Neural crest cell (in vitro differentiated cells): Measurements from ENCODE around the gene RYR3. TPM values are rescaled to one million over a fixed set of nuclear protein-coding genes. Genes with fewer than 3 reads are reported as not detected.

ENCODE experiments used
- DNase-seq: peaks from one replicate; pipeline ENCODE4 v3.0.0; 2021; ENCODE audit warnings: low read depth, mixed read lengths, low spot score
- H3K27ac Mint-ChIP-seq: one replicate; pipeline ENCODE4 v1.8.0; 2021; ENCODE audit warnings: mild to moderate bottlenecking, mixed read lengths; ENCODE audit not compliant: unreplicated experiment
- H3K27me3 Mint-ChIP-seq: 2 replicates; pipeline ENCODE4 v1.8.0; 2021; ENCODE audit warnings: low read depth, mild to moderate bottlenecking, mixed read lengths
- H3K36me3 Mint-ChIP-seq: 2 replicates; pipeline ENCODE4 v1.8.0; 2021; ENCODE audit warnings: low read depth, mild to moderate bottlenecking, mixed read lengths
- H3K4me1 Mint-ChIP-seq: 2 replicates; pipeline ENCODE4 v1.8.0; 2021; ENCODE audit warnings: mixed read lengths
- H3K4me3 Mint-ChIP-seq: one replicate; pipeline ENCODE4 v1.8.0; 2021; ENCODE audit warnings: mild to moderate bottlenecking, mixed read lengths
- H3K9me3 Mint-ChIP-seq: 2 replicates; pipeline ENCODE4 v1.8.0; 2021; ENCODE audit warnings: mixed read lengths
- CTCF ChIP-seq: fragments of 200-600 bp; sonication (generic); conservative IDR thresholded peaks from 2 replicates; pipeline ENCODE4 v1.5.0; 2021; ENCODE audit warnings: antibody characterized with exemption, mild to moderate bottlenecking
- total RNA-seq: library from RNA; stranded (reverse); gene quantifications from 2 replicates; pipeline ENCODE4 v1.2.1, GENCODE V29; 2021

The RYR3 gene
- total RNA-seq, 1 donor from 2014 or later = 2.2 TPM

- no peak overlapping the region for H3K4me3 Mint-ChIP-seq
- no peaks in the 10 kb centered on the region for H3K27me3 Mint-ChIP-seq
- peaks cover 3% of the 10 kb centered on the region for H3K9me3 Mint-ChIP-seq
- H3K36me3 Mint-ChIP-seq = no peaks in the 10 kb centered on the region
- no peak overlapping the region for H3K27ac Mint-ChIP-seq
- no peak for TF ChIP-seq CTCF
- no peak for DNase-seq
- peaks cover 20% of the 10 kb centered on the region for H3K4me1 Mint-ChIP-seq
Measured at GRCh38 chr15:33788906-33789540, 478.3 kb downstream of the RYR3 start.

- no peak overlapping the region for H3K27ac Mint-ChIP-seq
- DNase-seq = no peak
- TF ChIP-seq CTCF = no peak
- no peaks in the 10 kb centered on the region for H3K4me1 Mint-ChIP-seq
- no peaks in the 10 kb centered on the region for H3K27me3 Mint-ChIP-seq
- no peaks in the 10 kb centered on the region for H3K9me3 Mint-ChIP-seq
- no peak overlapping the region for H3K4me3 Mint-ChIP-seq
- no peaks in the 10 kb centered on the region for H3K36me3 Mint-ChIP-seq
Measured at GRCh38 chr15:33794453-33794852, 483.7 kb downstream of the RYR3 start.

GRCh38 chr15:33795070-33795469, 484.3 kb downstream of the RYR3 start:
- H3K9me3 Mint-ChIP-seq = no peaks in the 10 kb centered on the region
- DNase-seq = no peak
- H3K27ac Mint-ChIP-seq = no peak overlapping the region
- no peaks in the 10 kb centered on the region for H3K27me3 Mint-ChIP-seq
- TF ChIP-seq CTCF = no peak
- H3K4me1 Mint-ChIP-seq = no peaks in the 10 kb centered on the region
- H3K4me3 Mint-ChIP-seq = no peak overlapping the region
- H3K36me3 Mint-ChIP-seq = no peaks in the 10 kb centered on the region

- Mint-ChIP-seq H3K4me1 (peaks cover 15% of the 10 kb centered on the region), H3K36me3 (no peaks in the 10 kb centered on the region), H3K9me3 (no peaks in the 10 kb centered on the region), H3K27ac (no peak overlapping the region), H3K4me3 (no peak overlapping the region), H3K27me3 (no peaks in the 10 kb centered on the region)
- TF ChIP-seq CTCF = no peak
- no peak for DNase-seq
Measured at GRCh38 chr15:33797651-33798050, 486.9 kb downstream of the RYR3 start.

- TF ChIP-seq CTCF = no peak
- Mint-ChIP-seq H3K27ac (peak overlapping the region; percentile 21), H3K4me1 (peaks cover 15% of the 10 kb centered on the region), H3K9me3 (peaks cover 5% of the 10 kb centered on the region), H3K36me3 (no peaks in the 10 kb centered on the region), H3K27me3 (no peaks in the 10 kb centered on the region), H3K4me3 (no peak overlapping the region)
- DNase-seq = no peak
Measured at GRCh38 chr15:33801954-33802353, 491.2 kb downstream of the RYR3 start.
